ENCODE measurements around the gene NKD1.

- TF ChIP-seq CTCF (IDR thresholded peaks at IDR 0.05) (no peak), POLR2A (IDR thresholded peaks at IDR 0.05) (no peak), POLR2AphosphoS5 (IDR thresholded peaks at IDR 0.05) (no peak)
These were observed 26.5 kb downstream of the NKD1 start for GRCh38 chr16:50574745-50575136.
